HTR-8/SVneo (cell line): ENCODE data around the gene CFAP47.
A peak's percentile ranks its signal among the peaks of the same experiment; 100 is the strongest.
"Not testable (repeated sequence)": the region's sequence is repeated elsewhere in the genome, so short reads cannot be mapped to it uniquely, and the experiment has no call there.

Source experiments
- DNase-seq: peaks from one replicate; pipeline ENCODE4 v3.0.0; 2011; ENCODE audit warnings: low spot score, mixed read lengths; ENCODE audit not compliant: insufficient read length
- FAIRE-seq: peaks from 2 replicates; lab custom pipeline; 2011; peaks lifted over from hg19 to GRCh38; lab: Jason Lieb, UNC

The CFAP47 gene

GRCh38 chrX:36199928-36200327 is 280.4 kb downstream of the CFAP47 start:
- no peak for DNase-seq
- FAIRE-seq = no peak

- FAIRE-seq (no peak), DNase-seq (no peak)
These were observed 295.4 kb downstream of the CFAP47 start for GRCh38 chrX:36214924-36215323.

DNA sequence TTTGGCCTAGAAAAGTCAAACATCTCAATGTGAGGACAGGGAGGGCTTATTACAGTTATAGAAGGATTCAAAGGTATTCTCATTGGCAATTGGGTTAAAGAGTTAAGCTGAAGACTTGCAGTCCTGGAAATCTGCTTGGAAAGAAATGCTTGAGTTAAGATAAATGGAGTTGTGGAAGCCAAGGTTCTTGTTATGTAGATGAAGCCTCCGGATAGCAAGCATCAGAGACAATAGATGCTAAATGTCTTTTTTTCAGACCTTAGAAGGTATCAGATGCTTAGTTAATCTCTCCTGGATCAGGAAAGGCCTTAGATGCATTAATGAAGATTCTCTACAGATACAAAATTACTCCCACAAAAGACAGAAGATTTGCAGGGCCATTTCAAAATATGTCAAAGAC is 299.3 kb downstream of the CFAP47 start:
- no peak for FAIRE-seq

DNA sequence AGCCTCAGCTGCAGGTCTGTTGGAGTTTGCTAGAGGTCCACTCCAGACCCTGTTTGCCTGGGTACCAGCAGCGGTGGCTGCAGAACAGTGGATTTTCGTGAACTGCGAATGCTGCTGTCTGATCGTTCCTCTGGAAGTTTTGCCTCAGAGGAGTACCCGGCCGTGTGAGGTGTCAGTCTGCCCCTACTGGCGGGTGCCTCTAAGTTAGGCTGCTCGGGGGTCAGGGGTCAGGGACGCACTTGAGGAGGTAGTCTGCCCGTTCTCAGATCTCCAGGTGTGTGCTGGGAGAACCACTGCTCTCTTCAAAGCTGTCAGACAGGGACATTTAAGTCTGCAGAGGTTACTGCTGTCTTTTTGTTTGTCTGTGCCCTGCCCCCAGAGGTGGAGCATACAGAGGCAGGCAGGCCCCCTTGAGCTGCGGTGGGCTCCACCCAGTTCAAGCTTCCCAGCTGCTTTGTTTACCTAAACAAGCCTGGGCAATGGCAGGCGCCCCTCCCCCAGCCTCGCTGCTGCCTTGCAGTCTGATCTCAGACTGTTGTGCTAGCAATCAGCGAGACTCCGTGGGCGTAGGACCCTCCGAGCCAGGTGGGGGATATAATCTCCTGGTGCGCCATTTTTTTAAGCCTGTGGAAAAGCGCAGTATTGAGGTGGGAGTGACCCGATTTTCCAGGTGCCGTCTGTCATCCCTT is 315.4 kb downstream of the CFAP47 start:
- not testable (repeated sequence) for FAIRE-seq, DNase-seq

More for the DNA sequence above, 299.3 kb downstream of the CFAP47 start:
- DNase-seq = no peak

- DNase-seq = no peak
- no peak for FAIRE-seq
These were observed 321.9 kb downstream of the CFAP47 start for GRCh38 chrX:36241397-36241796.

DNA sequence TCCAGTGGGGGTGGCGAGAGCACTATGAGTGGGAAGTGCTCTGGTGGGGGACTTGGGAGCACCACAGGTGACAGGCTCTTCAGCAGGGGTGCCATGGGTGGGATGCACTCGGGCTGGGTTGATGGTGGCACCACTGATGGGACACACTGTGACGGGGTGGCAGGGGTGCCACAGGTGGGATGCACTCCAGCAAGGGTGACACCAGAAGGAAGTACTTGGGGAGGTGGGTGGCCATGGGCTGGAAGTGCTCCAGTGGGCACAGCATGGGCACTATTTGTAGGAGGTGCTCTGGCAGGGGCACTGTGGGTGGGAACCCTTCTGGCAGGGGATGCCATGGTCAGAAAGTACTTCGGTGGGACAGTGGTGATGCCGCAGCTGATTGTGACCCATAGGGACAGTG is 346.6 kb downstream of the CFAP47 start:
- no peak for DNase-seq
- peak; percentile 57 for FAIRE-seq

DNA sequence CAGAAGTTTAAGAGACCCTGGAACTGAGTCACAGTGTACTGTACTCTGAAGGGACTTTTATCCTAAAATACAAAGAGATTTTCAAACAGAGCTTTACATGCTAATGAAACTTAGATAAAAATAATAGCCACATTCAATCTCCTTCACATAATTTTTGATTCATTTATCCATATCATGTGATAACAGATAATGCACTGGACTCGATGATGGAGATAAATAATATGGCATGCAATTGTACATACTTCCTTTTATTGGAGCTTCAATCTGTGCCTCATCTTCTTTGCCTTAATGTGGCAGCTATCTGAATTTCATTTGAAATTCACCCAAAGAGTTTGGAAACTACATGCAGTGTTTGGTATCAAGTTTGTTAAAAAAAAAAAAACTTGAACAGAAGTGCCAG is 390.6 kb downstream of the CFAP47 start:
- no peak for FAIRE-seq
- DNase-seq = no peak

- FAIRE-seq = peak; percentile 68
- DNase-seq = no peak
These were observed 394.8 kb downstream of the CFAP47 start for GRCh38 chrX:36314303-36314702.

GRCh38 chrX:36334572-36334971 is 415.0 kb downstream of the CFAP47 start:
- DNase-seq (no peak), FAIRE-seq (no peak)

DNA sequence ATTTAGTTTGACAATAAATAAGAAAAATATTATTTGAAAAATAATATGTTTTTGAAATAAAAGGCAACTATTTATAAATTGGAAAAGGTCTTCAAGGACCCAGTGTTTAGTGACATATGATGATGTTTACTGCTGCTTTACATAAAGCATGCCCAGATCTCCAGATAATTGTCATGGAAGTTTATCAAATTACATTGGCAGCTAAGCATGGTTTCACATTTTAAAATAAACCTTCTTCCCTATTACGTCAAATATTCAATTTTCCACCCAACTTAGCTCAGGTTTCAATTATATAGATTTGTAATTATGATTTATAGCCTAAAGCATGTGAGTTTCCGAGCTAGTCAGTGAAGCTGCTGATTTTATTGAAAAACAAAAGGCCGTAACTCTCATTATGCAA is 417.2 kb downstream of the CFAP47 start:
- DNase-seq (no peak), FAIRE-seq (no peak)

GRCh38 chrX:36344301-36344700 is 424.8 kb downstream of the CFAP47 start:
- FAIRE-seq (no peak), DNase-seq (no peak)

DNA sequence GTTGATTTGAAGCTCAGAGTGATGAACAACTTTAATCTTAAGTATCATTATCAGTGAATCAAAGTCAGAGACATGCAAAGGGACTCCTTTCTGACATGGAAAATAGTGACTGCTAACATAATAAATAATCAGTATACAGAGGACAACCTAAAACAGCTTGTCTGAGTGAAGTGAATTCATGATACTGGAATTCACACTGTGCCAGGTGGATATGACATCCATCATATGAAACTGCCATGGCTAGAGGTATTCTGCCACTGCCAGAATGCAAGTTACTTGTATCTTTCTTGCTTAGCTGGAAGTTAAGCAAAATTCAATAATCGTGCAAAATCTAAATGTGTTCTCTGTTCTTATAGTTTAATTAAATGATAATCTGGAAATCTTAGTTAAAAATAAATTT is 429.0 kb downstream of the CFAP47 start:
- DNase-seq (no peak), FAIRE-seq (no peak)

- peak; percentile 40 for FAIRE-seq
- DNase-seq = no peak
These were observed 438.3 kb downstream of the CFAP47 start for GRCh38 chrX:36357855-36358254.

DNA sequence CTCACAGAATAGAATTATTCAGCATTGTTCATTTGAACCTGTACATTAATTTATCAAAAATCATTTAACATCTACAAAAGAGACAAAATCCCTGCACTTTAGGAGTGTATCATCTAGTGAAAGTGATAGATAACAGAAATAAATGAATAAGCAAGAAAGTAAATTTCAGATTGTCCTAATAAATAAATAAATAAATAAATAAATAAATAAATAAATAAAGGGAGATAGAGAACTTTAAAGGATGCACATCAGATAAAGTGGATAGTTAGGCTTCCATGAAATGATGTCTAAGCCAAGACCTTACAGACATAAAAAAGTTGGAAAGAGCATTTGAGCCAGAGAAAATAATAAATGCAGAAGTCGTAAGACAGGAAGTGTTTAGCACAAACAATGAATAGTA is 444.7 kb downstream of the CFAP47 start:
- DNase-seq (no peak), FAIRE-seq (no peak)

DNA sequence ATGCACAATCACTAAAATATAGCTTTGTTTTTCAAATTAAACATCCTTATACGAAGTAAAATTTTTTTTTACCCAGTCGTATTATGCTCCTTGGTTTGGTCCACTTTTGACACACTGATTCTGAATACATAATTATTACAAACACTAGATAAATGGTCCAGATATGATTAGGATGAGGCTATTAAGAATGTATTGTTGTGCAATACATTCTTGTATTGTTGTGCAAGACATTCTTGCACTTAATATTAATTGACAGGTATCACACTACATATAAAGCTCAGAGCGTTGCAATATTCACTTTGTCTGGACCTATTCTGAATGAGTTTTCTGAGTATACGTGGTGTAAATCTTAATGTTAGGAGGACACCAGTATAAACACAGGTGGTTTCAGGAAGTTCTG is 464.0 kb downstream of the CFAP47 start:
- FAIRE-seq (no peak), DNase-seq (no peak)

DNA sequence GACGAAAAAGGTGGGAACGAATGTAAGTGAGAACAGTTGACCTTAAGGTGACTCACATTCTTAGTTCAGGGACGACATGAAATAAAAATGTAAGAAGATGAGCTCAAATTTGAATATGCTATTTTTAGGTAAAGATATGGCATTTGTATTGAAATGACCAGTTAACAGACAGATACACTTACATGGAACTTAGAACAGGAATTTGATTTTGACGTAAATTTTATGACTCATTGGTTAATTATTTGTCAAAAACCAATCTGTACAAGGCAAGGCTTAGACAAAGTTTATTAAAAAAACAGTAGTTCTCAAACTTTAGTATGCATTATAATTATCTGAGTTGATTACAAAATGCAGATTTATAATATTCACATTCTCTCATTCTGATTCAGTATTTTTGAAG is 469.4 kb downstream of the CFAP47 start:
- DNase-seq (no peak), FAIRE-seq (no peak)

- FAIRE-seq (no peak), DNase-seq (no peak)
These were observed 482.2 kb downstream of the CFAP47 start for GRCh38 chrX:36401774-36402173.

GRCh38 chrX:36407836-36408235 is 488.3 kb downstream of the CFAP47 start:
- DNase-seq (no peak), FAIRE-seq (no peak)

GRCh38 chrX:36414056-36414455 is 494.5 kb downstream of the CFAP47 start:
- DNase-seq (no peak), FAIRE-seq (no peak)

DNA sequence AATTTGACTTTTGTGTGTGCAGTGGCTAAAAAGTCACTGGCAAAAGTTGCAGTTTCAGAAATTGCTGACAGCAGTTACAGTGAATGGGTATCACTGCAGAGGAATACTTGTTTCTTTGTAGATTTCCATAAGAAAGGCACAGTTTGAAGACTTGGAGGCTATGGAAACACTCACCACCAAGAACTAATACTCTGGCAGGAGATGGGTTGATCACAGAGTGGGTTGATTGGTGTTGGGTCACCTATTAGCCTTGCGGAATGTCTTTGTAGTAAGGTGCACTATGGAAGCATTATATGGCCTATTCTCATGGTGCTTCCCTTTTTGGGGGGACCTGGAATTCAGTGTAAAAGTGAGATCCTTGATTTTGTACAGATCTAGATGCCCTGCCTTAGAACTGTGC is 502.8 kb downstream of the CFAP47 start:
- no peak for DNase-seq
- FAIRE-seq = no peak

GRCh38 chrX:36431819-36432218 is 512.3 kb downstream of the CFAP47 start:
- peak; percentile 93 for FAIRE-seq
- peak; percentile 65 for DNase-seq

DNA sequence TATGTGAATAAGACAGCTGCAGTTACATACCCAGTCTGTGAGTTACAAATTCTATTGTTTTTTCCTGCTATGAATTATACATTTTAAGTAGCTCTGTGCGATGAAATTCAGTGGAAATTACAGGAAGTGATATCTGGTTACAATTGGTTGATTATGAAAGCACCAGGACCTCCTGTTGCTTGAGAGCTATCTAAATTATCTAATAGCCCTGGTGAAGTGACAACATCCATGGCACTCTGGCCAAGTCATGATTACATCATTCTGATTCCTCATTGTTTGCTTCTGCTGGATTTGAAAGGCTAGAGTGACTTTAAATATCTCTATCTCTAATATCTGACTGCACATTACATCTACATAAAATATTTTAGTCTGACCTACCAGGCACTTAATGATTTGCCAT is 515.0 kb downstream of the CFAP47 start:
- no peak for FAIRE-seq
- no peak for DNase-seq
